ENCODE results near the gene LAS1L. TPM values are rescaled to one million over a fixed set of nuclear protein-coding genes. Genes with fewer than 3 reads are reported as not detected.
A peak's percentile ranks its signal among the peaks of the same experiment; 100 is the strongest.

The LAS1L gene
- polyA plus RNA-seq, 1 donor from 2014 or later = 40.0 TPM

- no peak overlapping the region for H3K4me3 ChIP-seq (ENCODE audit: low read length)
- TF ChIP-seq POLR2AphosphoS5 (IDR thresholded peaks at IDR 0.05) = no peak
- peak; percentile 67 for TF ChIP-seq SMC3 (conservative IDR thresholded peaks at IDR 0.05; ENCODE audit: poor library complexity)
- TF ChIP-seq REST (IDR thresholded peaks at IDR 0.05; ENCODE audit: borderline replicate concordance) = no peak
- TF ChIP-seq EP300 (conservative IDR thresholded peaks at IDR 0.05; ENCODE audit: poor library complexity, severe bottlenecking) = no peak
- TF ChIP-seq TAF1 (IDR thresholded peaks at IDR 0.05; ENCODE audit: low read depth) = no peak
- TF ChIP-seq MXI1 (conservative IDR thresholded peaks at IDR 0.05; ENCODE audit: poor library complexity, severe bottlenecking) = no peak
- no peak for TF ChIP-seq EZH2 (IDR thresholded peaks at IDR 0.05; ENCODE audit: borderline replicate concordance, insufficient read depth, low read length, poor library complexity, severe bottlenecking)
- peak; percentile 84 for TF ChIP-seq CTCF (IDR thresholded peaks at IDR 0.05; ENCODE audit: poor library complexity, severe bottlenecking)
- peak; percentile 76 for TF ChIP-seq RAD21 (conservative IDR thresholded peaks at IDR 0.05)
- H3K79me2 ChIP-seq (replicated peaks; ENCODE audit: insufficient read depth, low read length) = peaks cover 6% of the 10 kb centered on the region
- no peak overlapping the region for H3K4me2 ChIP-seq (ENCODE audit: low read length)
- H3K27me3 ChIP-seq (ENCODE audit: insufficient read depth, low read depth, low read length) = no peaks in the 10 kb centered on the region
- no peaks in the 10 kb centered on the region for H3F3A ChIP-seq (ENCODE audit: insufficient read depth, low read length, poor library complexity, severe bottlenecking)
- no peaks in the 10 kb centered on the region for H4K20me1 ChIP-seq (ENCODE audit: insufficient read depth)
- H3K27ac ChIP-seq (ENCODE audit: low read length) = no peak overlapping the region
- H2AFZ ChIP-seq (ENCODE audit: low read depth, low read length) = no peak overlapping the region
- H3K9me2 ChIP-seq (ENCODE audit: insufficient read depth, low read length) = no peaks in the 10 kb centered on the region
- no peaks in the 10 kb centered on the region for H3K9me3 ChIP-seq (ENCODE audit: low read length)
- H3K9ac ChIP-seq (ENCODE audit: low read length) = no peak overlapping the region
- H3K36me3 ChIP-seq (ENCODE audit: insufficient read depth, low read length) = no peaks in the 10 kb centered on the region
Observed at GRCh38 chrX:65528705-65529340, 5.8 kb downstream of the LAS1L start.

- H4K20me1 ChIP-seq (ENCODE audit: insufficient read depth) = no peaks in the 10 kb centered on the region
- no peaks in the 10 kb centered on the region for H3K36me3 ChIP-seq (ENCODE audit: insufficient read depth, low read length)
- H3K4me3 ChIP-seq (ENCODE audit: low read length) = no peak overlapping the region
- TF ChIP-seq SMC3 (conservative IDR thresholded peaks at IDR 0.05; ENCODE audit: poor library complexity) (no peak), TAF1 (IDR thresholded peaks at IDR 0.05; ENCODE audit: low read depth) (no peak), EP300 (conservative IDR thresholded peaks at IDR 0.05; ENCODE audit: poor library complexity, severe bottlenecking) (no peak), REST (IDR thresholded peaks at IDR 0.05; ENCODE audit: borderline replicate concordance) (no peak)
- no peaks in the 10 kb centered on the region for H3K27me3 ChIP-seq (ENCODE audit: insufficient read depth, low read depth, low read length)
- no peaks in the 10 kb centered on the region for H3K9me3 ChIP-seq (ENCODE audit: low read length)
- H3K27ac ChIP-seq (ENCODE audit: low read length) = no peak overlapping the region
- H2AFZ ChIP-seq (ENCODE audit: low read depth, low read length) = no peak overlapping the region
- peaks cover 1% of the 10 kb centered on the region for H3K79me2 ChIP-seq (replicated peaks; ENCODE audit: insufficient read depth, low read length)
- no peaks in the 10 kb centered on the region for H3F3A ChIP-seq (ENCODE audit: insufficient read depth, low read length, poor library complexity, severe bottlenecking)
- no peak overlapping the region for H3K4me2 ChIP-seq (ENCODE audit: low read length)
- H3K9me2 ChIP-seq (ENCODE audit: insufficient read depth, low read length) = no peaks in the 10 kb centered on the region
- no peak overlapping the region for H3K9ac ChIP-seq (ENCODE audit: low read length)
Observed at GRCh38 chrX:65528293-65528692, 6.3 kb downstream of the LAS1L start.

All from neural cell (in vitro differentiated cells).